Neuron (in vitro differentiated cells): ENCODE measurements around the gene CAMTA1.

Source experiments
- H2AFZ ChIP-seq: one replicate; pipeline ENCODE4 v1.6.1; 2013; ENCODE audit warnings: low read depth, mild to moderate bottlenecking, inconsistent platforms, low read length, moderate library complexity
- H3K27me3 ChIP-seq: one replicate; pipeline ENCODE4 v1.6.1; 2013; ENCODE audit warnings: low read length; ENCODE audit not compliant: insufficient read depth
- H3K36me3 ChIP-seq: one replicate; pipeline ENCODE4 v1.6.1; 2013; ENCODE audit warnings: low read length; ENCODE audit not compliant: insufficient read depth
- H3K4me1 ChIP-seq: one replicate; pipeline ENCODE4 v1.6.1; 2013; ENCODE audit warnings: low read length; ENCODE audit not compliant: insufficient read depth
- H3K4me3 ChIP-seq: 2 replicates; pipeline ENCODE4 v1.5.1; 2013; ENCODE audit warnings: mild to moderate bottlenecking, low read length, moderate library complexity
- H3K9me3 ChIP-seq: one replicate; pipeline ENCODE4 v1.6.1; 2013; ENCODE audit warnings: low read length

CAMTA1 gene

DNA sequence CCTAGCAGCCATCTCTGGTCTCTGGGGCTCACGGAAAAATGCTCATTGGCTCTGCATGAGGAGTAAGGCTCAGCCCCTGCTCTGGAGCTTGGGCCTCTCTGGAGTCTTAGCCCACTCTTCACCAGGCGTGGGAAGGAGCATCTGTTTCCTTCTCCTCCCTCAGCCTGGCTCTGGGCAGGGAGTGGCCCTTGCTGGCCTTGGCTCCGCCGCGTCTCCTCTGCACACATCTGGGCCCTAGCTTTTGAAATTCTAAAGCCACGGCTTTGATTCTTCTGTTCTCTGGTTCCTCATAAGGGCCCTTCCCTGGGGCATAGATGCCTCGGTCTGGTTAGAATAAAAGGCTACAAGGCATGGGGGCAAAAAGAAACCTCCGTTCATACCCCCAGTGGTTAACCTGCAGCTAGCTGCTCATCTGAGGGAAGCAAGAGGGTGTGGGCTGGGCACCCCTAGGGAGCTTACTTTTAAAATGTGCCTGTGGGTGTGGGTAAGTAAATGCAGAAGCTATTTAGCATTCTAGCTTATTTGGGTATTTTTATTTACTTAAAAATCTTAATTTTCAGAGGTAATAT, 145.6 kb downstream of the CAMTA1 start:
- H2AFZ ChIP-seq: no peak overlapping the region
- no peaks in the 10 kb centered on the region for H3K9me3 ChIP-seq
- H3K27me3 ChIP-seq: no peaks in the 10 kb centered on the region
- no peak overlapping the region for H3K4me3 ChIP-seq
- H3K4me1 ChIP-seq: peaks cover 4% of the 10 kb centered on the region
- H3K36me3 ChIP-seq: no peaks in the 10 kb centered on the region

DNA sequence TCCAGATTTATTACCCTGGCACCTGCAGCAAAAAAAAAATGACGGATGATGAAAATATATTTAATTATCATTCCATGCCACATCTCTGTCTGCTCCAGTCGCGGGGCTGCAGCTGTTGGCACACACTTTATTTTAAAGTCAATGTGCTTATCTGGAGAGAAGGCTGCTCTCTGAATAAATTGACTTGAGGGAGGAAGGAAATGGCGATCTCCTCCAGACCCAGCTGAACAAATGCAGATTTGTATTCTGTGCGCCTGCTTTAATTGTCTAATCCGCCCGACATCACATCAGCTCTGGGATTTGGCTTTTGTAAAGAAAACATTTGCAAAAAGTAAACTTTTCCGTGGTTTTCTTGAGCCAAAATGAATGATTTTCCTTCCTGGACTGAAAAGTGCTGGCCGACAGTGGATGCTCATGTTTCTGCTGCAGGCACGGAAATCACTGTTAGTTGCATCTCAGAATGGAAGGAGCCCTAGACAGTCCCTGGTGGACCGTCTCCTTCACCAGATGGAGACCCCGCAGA, 150.2 kb downstream of the CAMTA1 start:
- Histone ChIP-seq H2AFZ (no peak overlapping the region), H3K36me3 (no peaks in the 10 kb centered on the region), H3K27me3 (no peaks in the 10 kb centered on the region), H3K9me3 (no peaks in the 10 kb centered on the region), H3K4me1 (peaks cover 4% of the 10 kb centered on the region), H3K4me3 (no peak overlapping the region)

DNA sequence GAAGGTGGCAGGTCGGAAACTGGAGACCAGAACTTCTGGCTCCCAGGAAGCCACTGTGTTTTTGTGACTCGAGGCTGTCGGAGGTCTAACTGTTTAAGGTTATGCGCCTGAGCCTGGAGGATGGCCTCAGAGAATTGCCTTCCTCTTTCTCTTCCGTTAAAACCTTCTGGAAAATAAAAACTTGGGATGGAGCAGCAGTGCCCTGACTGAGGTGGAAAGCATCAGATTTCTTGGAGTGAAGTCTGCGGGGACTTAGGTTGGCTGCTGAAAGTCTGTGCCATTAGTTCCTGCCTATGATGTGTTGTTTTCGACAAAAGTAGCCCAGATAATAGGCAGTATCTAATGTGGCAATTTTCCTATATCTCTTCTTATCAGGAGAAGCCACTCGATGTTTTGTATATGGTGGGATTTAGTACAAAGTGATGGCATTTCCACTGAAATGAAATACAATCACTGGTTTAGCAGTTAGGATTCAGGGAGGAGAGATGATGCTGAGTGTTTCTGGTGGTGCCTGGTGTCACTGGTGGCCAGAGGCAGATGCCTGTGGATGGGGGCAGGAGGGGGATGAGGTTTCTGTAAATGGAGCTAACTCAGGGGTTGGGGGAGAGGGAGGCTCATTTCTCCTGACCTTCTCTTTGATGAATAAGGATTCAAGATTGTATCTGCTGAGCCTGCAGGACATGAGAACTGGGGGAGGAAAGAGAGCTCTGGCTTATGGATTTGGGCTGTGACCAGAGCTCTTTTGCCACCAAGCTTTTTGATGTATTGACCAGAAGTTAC, 150.8 kb downstream of the CAMTA1 start:
- Histone ChIP-seq H3K9me3 (no peaks in the 10 kb centered on the region), H3K36me3 (no peaks in the 10 kb centered on the region), H2AFZ (no peak overlapping the region), H3K4me1 (peaks cover 4% of the 10 kb centered on the region), H3K27me3 (no peaks in the 10 kb centered on the region), H3K4me3 (no peak overlapping the region)

GRCh38 chr1:6937048-6937447, 151.8 kb downstream of the CAMTA1 start:
- Histone ChIP-seq H3K27me3 (no peaks in the 10 kb centered on the region), H3K4me3 (no peak overlapping the region), H2AFZ (no peak overlapping the region), H3K36me3 (no peaks in the 10 kb centered on the region), H3K4me1 (peaks cover 4% of the 10 kb centered on the region), H3K9me3 (no peaks in the 10 kb centered on the region)

DNA sequence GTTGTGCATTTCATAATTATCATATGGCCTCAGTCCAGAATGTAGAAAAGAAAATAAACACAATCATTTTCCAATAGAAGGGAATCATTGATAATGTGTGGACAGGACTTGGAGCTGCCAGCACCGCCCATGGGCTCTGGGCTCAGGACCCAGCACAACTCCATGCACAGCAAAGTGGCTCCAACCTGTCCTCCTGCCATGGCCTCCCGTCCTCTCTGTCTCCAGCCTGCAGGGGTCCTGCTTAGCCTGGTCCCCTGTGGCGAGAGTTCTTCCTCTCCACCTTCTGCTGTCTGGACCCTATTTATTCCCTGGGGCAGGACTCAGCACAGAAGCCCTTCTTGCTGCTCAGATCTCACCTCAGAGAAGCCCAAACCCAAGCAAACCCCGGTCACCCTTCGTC, 154.1 kb downstream of the CAMTA1 start:
- H3K9me3 ChIP-seq: no peaks in the 10 kb centered on the region
- H2AFZ ChIP-seq: no peak overlapping the region
- no peaks in the 10 kb centered on the region for H3K27me3 ChIP-seq
- peaks cover 4% of the 10 kb centered on the region for H3K4me1 ChIP-seq
- H3K4me3 ChIP-seq: no peak overlapping the region
- no peaks in the 10 kb centered on the region for H3K36me3 ChIP-seq

- H3K36me3 ChIP-seq: no peaks in the 10 kb centered on the region
- no peaks in the 10 kb centered on the region for H3K9me3 ChIP-seq
- no peak overlapping the region for H3K4me3 ChIP-seq
- H3K4me1 ChIP-seq: no peaks in the 10 kb centered on the region
- H2AFZ ChIP-seq: no peak overlapping the region
- H3K27me3 ChIP-seq: no peaks in the 10 kb centered on the region
These were observed 156.5 kb downstream of the CAMTA1 start for GRCh38 chr1:6941786-6942185.

DNA sequence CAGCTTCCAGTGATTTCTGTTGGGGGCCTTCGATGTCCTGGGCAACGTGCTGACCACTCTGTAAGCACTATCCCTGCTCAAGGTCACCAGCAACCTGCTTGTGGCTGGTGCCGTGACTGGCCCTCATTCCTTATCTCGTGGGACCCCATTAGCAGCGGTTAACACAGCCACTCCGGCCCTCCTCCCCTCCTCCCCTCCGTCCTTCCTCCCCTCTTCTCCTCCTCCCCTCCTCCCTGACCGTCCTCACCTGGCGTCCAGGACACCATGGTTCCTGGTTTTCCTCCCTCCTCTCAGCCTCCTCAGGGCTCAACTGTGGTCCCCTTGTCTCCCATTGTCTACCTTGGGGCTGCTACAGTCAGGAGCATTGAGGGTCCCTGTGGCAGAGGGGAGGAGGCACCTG, 157.7 kb downstream of the CAMTA1 start:
- no peaks in the 10 kb centered on the region for H3K4me1 ChIP-seq
- no peaks in the 10 kb centered on the region for H3K27me3 ChIP-seq
- H2AFZ ChIP-seq: no peak overlapping the region
- no peaks in the 10 kb centered on the region for H3K9me3 ChIP-seq
- no peak overlapping the region for H3K4me3 ChIP-seq
- no peaks in the 10 kb centered on the region for H3K36me3 ChIP-seq

- Histone ChIP-seq H3K9me3 (no peaks in the 10 kb centered on the region), H3K4me1 (no peaks in the 10 kb centered on the region), H3K4me3 (no peak overlapping the region), H3K27me3 (no peaks in the 10 kb centered on the region), H3K36me3 (no peaks in the 10 kb centered on the region), H2AFZ (no peak overlapping the region)
These were observed 159.2 kb downstream of the CAMTA1 start for GRCh38 chr1:6944434-6944833.

GRCh38 chr1:6947952-6948351, 162.7 kb downstream of the CAMTA1 start:
- H3K4me1 ChIP-seq: no peaks in the 10 kb centered on the region
- H3K27me3 ChIP-seq: no peaks in the 10 kb centered on the region
- no peak overlapping the region for H3K4me3 ChIP-seq
- H3K36me3 ChIP-seq: no peaks in the 10 kb centered on the region
- no peak overlapping the region for H2AFZ ChIP-seq
- no peaks in the 10 kb centered on the region for H3K9me3 ChIP-seq

GRCh38 chr1:6948416-6948815, 163.2 kb downstream of the CAMTA1 start:
- Histone ChIP-seq H3K9me3 (no peaks in the 10 kb centered on the region), H3K4me1 (no peaks in the 10 kb centered on the region), H2AFZ (no peak overlapping the region), H3K36me3 (no peaks in the 10 kb centered on the region), H3K27me3 (no peaks in the 10 kb centered on the region), H3K4me3 (no peak overlapping the region)

GRCh38 chr1:6948861-6949260, 163.6 kb downstream of the CAMTA1 start:
- H3K4me1 ChIP-seq: no peaks in the 10 kb centered on the region
- no peaks in the 10 kb centered on the region for H3K27me3 ChIP-seq
- no peaks in the 10 kb centered on the region for H3K36me3 ChIP-seq
- no peak overlapping the region for H2AFZ ChIP-seq
- H3K4me3 ChIP-seq: no peak overlapping the region
- no peaks in the 10 kb centered on the region for H3K9me3 ChIP-seq

- Histone ChIP-seq H3K4me1 (peaks cover 5% of the 10 kb centered on the region), H2AFZ (no peak overlapping the region), H3K27me3 (peaks cover 1% of the 10 kb centered on the region)
These were observed 164.9 kb downstream of the CAMTA1 start for GRCh38 chr1:6950001-6950765.

DNA sequence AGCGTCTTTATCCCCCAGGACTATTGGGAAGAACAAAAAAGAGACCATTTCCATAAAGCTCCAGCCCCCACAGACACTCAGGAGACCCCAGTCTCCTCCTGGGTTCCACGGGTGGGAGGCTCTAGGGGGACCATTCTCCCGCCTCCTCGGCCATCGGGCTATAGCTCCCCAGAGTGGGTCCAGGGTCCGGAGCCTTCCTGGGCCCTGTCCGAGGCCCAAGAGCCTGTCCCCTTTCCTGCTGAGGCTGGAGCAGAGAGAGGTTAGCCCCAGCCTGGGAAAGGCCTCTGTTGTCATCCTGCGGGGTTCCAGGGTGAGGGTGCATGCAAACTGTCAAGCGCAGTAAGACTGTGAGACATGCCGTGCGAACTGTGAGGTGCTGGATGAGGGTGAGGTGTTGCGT, 166.3 kb downstream of the CAMTA1 start:
- no peak overlapping the region for H2AFZ ChIP-seq
- H3K27me3 ChIP-seq: peaks cover 11% of the 10 kb centered on the region
- no peaks in the 10 kb centered on the region for H3K9me3 ChIP-seq
- peaks cover 7% of the 10 kb centered on the region for H3K4me1 ChIP-seq
- H3K36me3 ChIP-seq: no peaks in the 10 kb centered on the region
- H3K4me3 ChIP-seq: no peak overlapping the region

More at GRCh38 chr1:6950001-6950765, 164.9 kb downstream of the CAMTA1 start:
- Histone ChIP-seq H3K4me3 (no peak overlapping the region), H3K36me3 (no peaks in the 10 kb centered on the region), H3K9me3 (no peaks in the 10 kb centered on the region)
